T-cell (primary cell): Measurements from ENCODE around the gene PLEKHH2. TPM values are rescaled to one million over a fixed set of nuclear protein-coding genes. Genes with fewer than 3 reads are reported as not detected.

Experiments
- ATAC-seq, 4 experiments: fragments of 200-7000 bp in 3 of 4; fragments of 150-1000 bp in 1 of 4; cut with Tn5 transposase; replicated peaks in 1 of 4; 1 replicate in 3 of 4; 2 replicates in 1 of 4; pipeline ENCODE4 v1.10.0; 2021; ENCODE audit warnings: moderate library complexity in 3 of 4, mild to moderate bottlenecking in 2 of 4, moderate number of reproducible peaks in 1 of 4
- CTCF ChIA-PET, 2 donors: fragments of 300-600 bp; sonication (Branson Sonifier 250); formaldehyde crosslinking; loops; one replicate each; lab custom pipeline; 2022; ENCODE audit warnings: antibody characterized with exemption in 2 of 2; lab: Charles Lee
- POLR2A ChIA-PET, 2 donors: fragments of 300-600 bp; sonication (Branson Sonifier 250); formaldehyde crosslinking; loops; one replicate each; lab custom pipeline; 2022; ENCODE audit warnings: antibody characterized with exemption in 2 of 2; lab: Charles Lee
- DNase-seq, 35 experiments: peaks; one replicate each; pipeline versions ENCODE4 v3.0.0 to v3.0.0-alpha.2; 2013 to 2023
- H3K27ac ChIP-seq: one replicate; pipeline ENCODE4 v1.5.1; 2013; ENCODE audit warnings: low read length
- H3K27me3 ChIP-seq, 2 experiments: replicated peaks in 1 of 2; 1 replicate in 1 of 2; 2 replicates in 1 of 2; pipeline versions ENCODE4 v1.6.1 to v1.7.0; 2013; ENCODE audit warnings: low read length in 1 of 2, mixed read lengths in 1 of 2; ENCODE audit not compliant: control insufficient read depth in 2 of 2, insufficient read depth in 2 of 2; ENCODE audit errors: extremely low read depth in 1 of 2
- H3K36me3 ChIP-seq, 2 donors: 1 replicate in 1 of 2; 2 replicates in 1 of 2; pipeline versions ENCODE4 v1.6.1 to v1.7.0; 2013; ENCODE audit warnings: low read length in 1 of 2; ENCODE audit not compliant: control insufficient read depth in 2 of 2, insufficient read depth in 1 of 2; ENCODE audit errors: extremely low read depth in 1 of 2
- H3K4me1 ChIP-seq, 2 experiments: 1 replicate in 1 of 2; 2 replicates in 1 of 2; pipeline versions ENCODE4 v1.6.1 to v1.7.0; 2013; ENCODE audit warnings: low read length in 2 of 2, mixed read lengths in 1 of 2; ENCODE audit not compliant: insufficient read depth in 2 of 2, control insufficient read depth in 1 of 2; ENCODE audit errors: extremely low read depth in 1 of 2
- H3K4me3 ChIP-seq, 2 donors: 1 replicate in 1 of 2; 2 replicates in 1 of 2; pipeline versions ENCODE4 v1.5.1 to v1.7.0; 2013; ENCODE audit warnings: mild to moderate bottlenecking in 2 of 2, low read length in 1 of 2, moderate library complexity in 1 of 2; ENCODE audit not compliant: control insufficient read depth in 1 of 2; ENCODE audit errors: extremely low read depth in 1 of 2
- H3K9me3 ChIP-seq: 2 replicates; pipeline ENCODE4 v1.7.0; 2013
- H3K27ac Mint-ChIP-seq, 2 donors: one replicate each; pipeline ENCODE4 v1.8.0; 2020 to 2021; ENCODE audit warnings: mild to moderate bottlenecking in 2 of 2, mixed read lengths in 2 of 2
- H3K27me3 Mint-ChIP-seq, 2 donors: one replicate each; pipeline ENCODE4 v1.8.0; 2021 to 2022; ENCODE audit warnings: mixed read lengths in 2 of 2
- H3K36me3 Mint-ChIP-seq: one replicate; pipeline ENCODE4 v1.8.0; 2021; ENCODE audit warnings: mixed read lengths
- H3K4me1 Mint-ChIP-seq, 3 donors: one replicate each; pipeline ENCODE4 v1.8.0; 2020 to 2022; ENCODE audit warnings: mixed read lengths in 3 of 3, mild to moderate bottlenecking in 1 of 3
- H3K4me3 Mint-ChIP-seq, 3 donors: one replicate each; pipeline ENCODE4 v1.8.0; 2020 to 2022; ENCODE audit warnings: mild to moderate bottlenecking in 3 of 3, mixed read lengths in 3 of 3, moderate library complexity in 3 of 3
- H3K9me3 Mint-ChIP-seq, 3 donors: one replicate each; pipeline ENCODE4 v1.8.0; 2020 to 2022; ENCODE audit warnings: mixed read lengths in 3 of 3
- WGBS: methylation state at CpG from one replicate; pipeline ENCODE4 v1.1.5; 2013; ENCODE audit warnings: missing lambda C conversion rate; ENCODE audit not compliant: insufficient coverage; 5-methylcytosine and 5-hydroxymethylcytosine counted together
- total RNA-seq, 35 experiments: library from RNA in 6 of 35; stranded (reverse) in 6 of 35; fragments of 120-200 nt in 1 of 35; gene quantifications; one replicate each; pipeline versions ENCODE4 v1.2.1 to v1.2.4 and lab custom pipeline; 2013 to 2026

The PLEKHH2 gene
- total RNA-seq, 5 donors from 2014 or later (not counting 1 experiment from before 2014, with no cell fraction given): 0.96 to 3.1 (median 2.2) TPM

GRCh38 chr2:43611987-43612894 lies 24.8 kb upstream of the PLEKHH2 start:
- ATAC-seq (peak; percentile 91 to 97 (median 92)), DNase-seq (peak; percentile 29 to 83 (median 63))
- WGBS: 79% methylated on average over 8 of the region's 14 CpGs
- Histone ChIP-seq H3K4me3 (no peak overlapping the region), H3K27me3 (peaks cover 0 to 8% of the 10 kb centered on the region in 2 experiments), H3K36me3 (no peaks in the 10 kb centered on the region), H3K4me1 (no peaks in the 10 kb centered on the region), H3K27ac (no peak overlapping the region), H3K9me3 (no peaks in the 10 kb centered on the region)
- Mint-ChIP-seq H3K4me1 (no peaks in the 10 kb centered on the region), H3K9me3 (no peaks in the 10 kb centered on the region), H3K27me3 (peaks cover 2 to 4% of the 10 kb centered on the region in 2 donors), H3K36me3 (no peaks in the 10 kb centered on the region), H3K27ac (no peak overlapping the region), H3K4me3 (no peak overlapping the region)
- POLR2A ChIA-PET: no interaction called here
- CTCF ChIA-PET: interaction anchor here (0.6 to 1.0 kb wide), 7 partner anchors 9 to 664 kb away, joined by 3 to 4 read pairs (median 3); no protein-coding TSS in a partner anchor

GRCh38 chr2:43612944-43613343 lies 24.1 kb upstream of the PLEKHH2 start:
- H3K4me3 Mint-ChIP-seq: no peak overlapping the region
- POLR2A ChIA-PET: no interaction called here
- no peak overlapping the region for H3K27ac Mint-ChIP-seq
- peaks cover 0 to 8% of the 10 kb centered on the region in 2 experiments for H3K27me3 ChIP-seq
- no peaks in the 10 kb centered on the region for H3K4me1 Mint-ChIP-seq
- WGBS: 95% methylated on average over 7 of the region's 7 CpGs
- H3K36me3 Mint-ChIP-seq: no peaks in the 10 kb centered on the region
- no peak overlapping the region for H3K4me3 ChIP-seq
- CTCF ChIA-PET: interaction anchor here (0.5 to 0.9 kb wide), 4 partner anchors 42 to 687 kb away, joined by 3 to 4 read pairs (median 4); no protein-coding TSS in a partner anchor
- no peak for ATAC-seq
- no peaks in the 10 kb centered on the region for H3K9me3 Mint-ChIP-seq
- H3K36me3 ChIP-seq: no peaks in the 10 kb centered on the region
- H3K4me1 ChIP-seq: no peaks in the 10 kb centered on the region
- no peaks in the 10 kb centered on the region for H3K9me3 ChIP-seq
- no peak for DNase-seq
- peaks cover 3 to 5% of the 10 kb centered on the region in 2 donors for H3K27me3 Mint-ChIP-seq
- H3K27ac ChIP-seq: no peak overlapping the region

- Mint-ChIP-seq H3K9me3 (no peaks in the 10 kb centered on the region), H3K4me1 (no peaks in the 10 kb centered on the region), H3K27ac (no peak overlapping the region), H3K27me3 (peaks cover 9% of the 10 kb centered on the region in 2 donors), H3K4me3 (no peak overlapping the region), H3K36me3 (no peaks in the 10 kb centered on the region)
- Histone ChIP-seq H3K4me1 (no peaks in the 10 kb centered on the region), H3K36me3 (no peaks in the 10 kb centered on the region), H3K9me3 (no peaks in the 10 kb centered on the region), H3K4me3 (no peak overlapping the region), H3K27me3 (peaks cover 0 to 16% of the 10 kb centered on the region in 2 experiments), H3K27ac (no peak overlapping the region)
- no peak for DNase-seq
- CTCF ChIA-PET: no interaction called here
- ATAC-seq: no peak
- POLR2A ChIA-PET: no interaction called here
- no CpG with 5 or more reads among the region's 5 CpGs for WGBS
These were observed 19.9 kb upstream of the PLEKHH2 start for GRCh38 chr2:43616967-43617680.

GRCh38 chr2:43619511-43619910 lies 17.5 kb upstream of the PLEKHH2 start:
- H3K4me1 ChIP-seq: no peaks in the 10 kb centered on the region
- no peak overlapping the region for H3K27ac ChIP-seq
- H3K36me3 ChIP-seq: no peaks in the 10 kb centered on the region
- POLR2A ChIA-PET: no interaction called here
- no peaks in the 10 kb centered on the region for H3K9me3 Mint-ChIP-seq
- CTCF ChIA-PET: no interaction called here
- peaks cover 11 to 17% of the 10 kb centered on the region in 2 donors for H3K27me3 Mint-ChIP-seq
- H3K27me3 ChIP-seq: peaks cover 0 to 15% of the 10 kb centered on the region in 2 experiments
- no peak for ATAC-seq
- no peak overlapping the region for H3K27ac Mint-ChIP-seq
- no peaks in the 10 kb centered on the region for H3K9me3 ChIP-seq
- no peak for DNase-seq
- H3K4me1 Mint-ChIP-seq: no peaks in the 10 kb centered on the region
- whole genome bisulfite sequencing: 96% methylated on average over 5 of the region's 10 CpGs
- no peaks in the 10 kb centered on the region for H3K36me3 Mint-ChIP-seq
- no peak overlapping the region for H3K4me3 Mint-ChIP-seq
- H3K4me3 ChIP-seq: no peak overlapping the region

- CTCF ChIA-PET: no interaction called here
- Mint-ChIP-seq H3K9me3 (no peaks in the 10 kb centered on the region), H3K36me3 (no peaks in the 10 kb centered on the region), H3K4me3 (no peak overlapping the region), H3K4me1 (no peaks in the 10 kb centered on the region), H3K27ac (no peak overlapping the region), H3K27me3 (peaks cover 10 to 12% of the 10 kb centered on the region in 2 donors)
- 85% methylated on average over 3 of the region's 6 CpGs for WGBS
- POLR2A ChIA-PET: interaction anchor here in 1 of 2 donors (0.8 kb wide), 1 partner anchor 13 kb away, joined by 3 read pairs; no protein-coding TSS in a partner anchor
- DNase-seq (no peak), ATAC-seq (no peak)
- Histone ChIP-seq H3K27ac (no peak overlapping the region), H3K4me1 (no peaks in the 10 kb centered on the region), H3K9me3 (no peaks in the 10 kb centered on the region), H3K36me3 (no peaks in the 10 kb centered on the region), H3K27me3 (peaks cover 0 to 12% of the 10 kb centered on the region in 2 experiments), H3K4me3 (no peak overlapping the region)
These were observed 14.1 kb upstream of the PLEKHH2 start for GRCh38 chr2:43622931-43623451.
